Measurements from ENCODE around the gene PLA2G4E.

The PLA2G4E gene

DNA sequence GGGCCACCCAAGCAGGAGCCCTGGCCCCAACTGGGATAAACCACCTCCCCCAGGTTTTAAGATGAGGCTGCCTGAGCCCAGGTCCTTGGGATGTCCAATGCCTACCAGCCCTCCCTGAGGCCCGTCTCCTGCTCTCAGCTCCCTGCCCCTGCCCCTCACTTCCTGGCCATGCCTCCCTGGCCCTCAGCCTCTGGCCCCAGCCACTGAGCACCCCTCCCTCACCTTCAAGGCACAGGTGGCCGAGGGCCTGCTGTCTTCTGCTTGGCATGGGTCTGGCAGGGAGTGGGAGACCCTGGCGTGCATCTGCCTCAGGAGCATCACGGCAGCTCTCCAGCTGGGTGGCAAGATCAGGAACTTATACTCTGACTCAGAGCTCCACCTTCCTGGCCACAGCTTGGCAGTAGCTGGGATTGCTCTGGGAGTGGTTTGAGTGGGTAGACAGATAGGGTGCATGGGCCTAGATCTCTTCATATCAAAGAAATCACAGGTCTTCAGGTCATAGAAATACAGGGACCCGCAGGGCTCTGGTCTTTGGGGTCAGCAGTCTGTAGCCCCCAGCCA lies at the start of gene PLA2G4E:
Gene PLA2G4E (minus strand): TSS at position 330 of the 561 bp plus-strand sequence. CDS start 12 bp downstream, at position 318.
- DNase-seq (ENCODE audit: low read depth in 2 of 2) = no peak

DNA sequence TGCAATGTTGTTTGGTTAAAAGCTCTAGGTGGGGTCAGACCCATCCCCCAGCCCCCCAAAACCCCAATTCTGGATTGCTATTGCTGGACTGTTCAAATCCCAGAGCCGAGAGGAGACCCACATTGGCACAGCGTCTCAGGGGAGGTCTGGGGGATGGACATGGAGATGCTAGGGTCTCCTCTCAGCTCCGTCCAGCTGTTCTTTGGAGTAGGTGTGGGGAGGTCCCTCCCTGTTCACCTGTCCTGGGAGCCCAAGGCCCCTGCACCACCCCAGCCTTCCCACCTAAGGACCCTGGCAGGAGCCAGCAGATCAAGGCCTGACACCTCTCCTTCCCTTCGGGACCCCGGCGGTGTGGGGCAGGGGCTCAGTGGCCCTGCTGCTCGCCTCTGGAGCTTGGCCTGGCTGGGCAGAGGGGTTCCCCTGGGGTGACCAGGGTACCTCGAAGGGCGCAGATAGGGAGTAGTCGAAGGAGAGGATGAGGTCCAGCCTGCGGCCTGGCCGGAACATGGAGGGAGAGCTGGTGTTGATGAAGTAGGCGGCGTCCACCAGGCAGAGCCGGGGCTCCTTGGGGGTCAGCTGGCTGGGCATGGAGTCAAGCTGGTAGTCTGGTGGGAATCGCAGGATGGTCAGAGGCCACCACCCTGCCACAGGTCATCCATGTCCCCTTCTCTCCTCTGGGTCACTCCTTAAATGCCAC lies 49.6 kb upstream of the PLA2G4E start:
- no peak for DNase-seq (ENCODE audit: low read depth in 2 of 2)

DNA sequence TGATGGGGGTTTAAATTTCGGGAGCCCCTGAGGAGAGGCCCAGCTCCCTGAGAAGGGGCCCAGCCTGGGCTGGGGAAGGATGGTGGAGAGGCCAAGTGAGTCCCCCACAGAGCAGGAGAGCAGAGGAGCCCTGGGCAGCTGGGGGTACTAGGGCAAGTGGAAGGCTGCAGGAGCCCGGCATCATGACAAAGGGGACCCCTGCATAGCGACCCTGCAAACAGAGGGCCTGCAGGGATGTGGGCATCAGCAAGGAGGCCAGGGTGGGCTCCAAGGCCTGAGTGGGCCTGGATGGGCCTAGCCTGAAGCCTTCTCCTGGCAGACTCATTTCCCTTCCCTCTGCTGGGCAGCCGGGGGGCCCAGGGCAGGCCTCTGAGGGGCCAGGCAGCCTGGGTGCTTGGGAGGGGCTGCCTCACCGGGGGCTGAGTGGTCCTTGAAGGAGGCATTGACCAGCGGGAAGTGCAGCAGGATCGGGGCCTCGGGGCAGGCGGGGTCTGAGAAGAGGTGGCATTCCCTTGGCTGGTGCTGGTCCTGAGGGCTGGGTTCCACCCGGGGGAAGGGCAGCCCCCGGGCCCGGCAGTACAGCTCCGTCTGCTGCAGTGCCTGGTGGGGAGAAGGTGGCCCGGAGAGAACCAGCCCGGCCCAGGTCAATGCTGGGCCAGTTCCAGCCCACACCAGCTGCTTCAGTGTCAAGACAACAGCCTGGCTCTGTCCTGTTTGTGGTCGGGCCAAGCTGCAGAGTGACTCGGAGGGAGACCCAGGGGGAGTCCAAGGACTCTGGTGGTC lies 48.8 kb upstream of the PLA2G4E start:
- DNase-seq (ENCODE audit: low read depth in 2 of 2) = no peak

- no peak for DNase-seq (ENCODE audit: low read depth in 2 of 2)
Measured at GRCh38 chr15:42069025-42069424, 48.2 kb upstream of the PLA2G4E start.

DNA sequence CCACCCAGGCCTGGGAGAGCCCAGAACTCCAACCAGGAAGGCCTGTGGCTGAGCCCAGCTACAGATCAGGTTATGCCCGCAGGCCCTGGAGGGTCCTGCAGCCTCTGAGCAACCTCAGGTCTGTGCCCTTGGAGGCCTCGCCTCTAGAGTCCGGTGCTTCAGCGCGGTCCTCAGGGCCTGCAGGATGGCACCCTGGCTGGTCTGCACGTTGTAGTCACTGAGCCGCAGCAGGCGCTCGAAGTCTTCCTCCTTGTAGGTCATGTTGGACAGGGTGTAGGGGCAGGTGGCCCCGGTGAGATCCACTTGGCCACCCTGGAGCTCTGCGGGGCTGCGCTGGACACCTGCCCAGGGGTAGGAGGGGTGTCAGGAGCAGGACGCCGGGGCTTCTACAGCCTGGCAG lies 47.8 kb upstream of the PLA2G4E start:
- DNase-seq (ENCODE audit: low read depth in 2 of 2) = no peak

DNA sequence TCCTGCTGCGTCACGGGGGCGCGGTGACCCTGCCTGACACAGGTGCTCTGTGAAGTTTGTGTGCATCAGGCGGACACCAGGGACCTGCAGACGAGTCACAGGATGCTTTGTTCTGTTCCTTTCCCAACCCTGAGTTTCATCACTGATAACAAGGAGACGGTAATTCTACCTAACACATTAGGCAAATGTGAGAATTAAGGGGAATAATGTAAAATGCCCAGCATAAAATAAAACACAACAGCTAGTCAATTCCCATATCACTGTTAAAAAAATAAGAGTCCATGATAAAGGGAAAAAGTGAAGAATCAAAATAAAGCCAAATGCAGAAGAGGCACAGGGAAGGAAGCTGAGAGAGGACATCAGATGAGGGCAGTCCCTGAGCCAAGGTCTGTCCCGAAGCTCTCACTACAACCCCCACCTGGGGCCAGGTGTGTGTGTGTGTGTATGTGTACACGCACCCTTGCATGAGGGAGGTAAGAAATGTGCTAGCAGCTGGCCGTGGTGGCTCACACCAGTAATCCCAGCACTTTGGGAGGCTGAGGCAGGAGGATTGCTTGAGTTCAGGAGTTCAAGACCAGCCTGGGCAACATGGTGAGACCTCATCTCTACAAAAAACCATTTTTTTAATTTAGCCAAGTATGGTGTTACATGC lies 46.0 kb upstream of the PLA2G4E start:
- DNase-seq (ENCODE audit: low read depth in 2 of 2) = no peak

GRCh38 chr15:42065468-42065867 lies 44.6 kb upstream of the PLA2G4E start:
- no peak for DNase-seq (ENCODE audit: low read depth in 2 of 2)

DNA sequence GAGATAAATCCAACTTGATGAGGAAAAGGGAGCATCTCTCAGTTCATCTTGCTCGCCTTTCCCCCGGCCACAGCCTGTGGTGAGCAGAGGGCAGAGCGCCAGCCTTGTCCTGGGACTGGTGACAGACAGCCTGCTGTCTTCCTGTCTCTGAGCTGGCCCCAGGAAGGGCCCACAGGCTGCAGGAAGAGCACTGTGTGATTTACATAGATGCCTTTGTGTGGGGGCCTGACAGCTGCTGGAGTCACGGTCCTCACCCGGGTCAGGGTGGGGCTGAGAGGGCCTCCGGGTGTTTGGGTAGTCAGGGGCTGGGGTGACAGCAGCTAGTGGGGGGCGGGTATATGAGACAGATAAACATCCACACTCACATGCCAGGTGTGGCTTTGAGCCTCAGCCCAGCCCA lies 44.2 kb upstream of the PLA2G4E start:
- no peak for DNase-seq (ENCODE audit: low read depth in 2 of 2)

DNA sequence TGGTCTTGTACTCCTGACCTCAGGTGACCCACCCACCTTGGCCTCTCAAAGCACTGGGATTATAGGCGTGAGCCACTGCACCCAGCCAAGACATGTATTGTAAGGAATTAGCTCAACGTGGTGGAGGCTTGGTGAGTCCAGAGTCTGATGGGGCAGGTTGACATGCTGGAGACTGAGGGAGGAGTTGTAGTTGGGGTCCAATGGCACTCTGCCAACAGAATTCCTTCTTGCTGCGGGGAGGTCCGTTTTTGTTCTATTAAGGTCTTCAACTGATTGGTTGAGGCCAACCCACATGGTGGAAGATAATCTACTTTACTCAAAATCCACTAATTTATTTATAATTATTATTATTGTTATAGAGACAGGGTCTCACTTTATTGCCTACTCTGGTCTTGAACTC lies 43.4 kb upstream of the PLA2G4E start:
- DNase-seq (ENCODE audit: low read depth in 2 of 2) = no peak

GRCh38 chr15:42063122-42063848 lies 42.4 kb upstream of the PLA2G4E start:
- DNase-seq (ENCODE audit: low read depth in 2 of 2) = no peak

DNA sequence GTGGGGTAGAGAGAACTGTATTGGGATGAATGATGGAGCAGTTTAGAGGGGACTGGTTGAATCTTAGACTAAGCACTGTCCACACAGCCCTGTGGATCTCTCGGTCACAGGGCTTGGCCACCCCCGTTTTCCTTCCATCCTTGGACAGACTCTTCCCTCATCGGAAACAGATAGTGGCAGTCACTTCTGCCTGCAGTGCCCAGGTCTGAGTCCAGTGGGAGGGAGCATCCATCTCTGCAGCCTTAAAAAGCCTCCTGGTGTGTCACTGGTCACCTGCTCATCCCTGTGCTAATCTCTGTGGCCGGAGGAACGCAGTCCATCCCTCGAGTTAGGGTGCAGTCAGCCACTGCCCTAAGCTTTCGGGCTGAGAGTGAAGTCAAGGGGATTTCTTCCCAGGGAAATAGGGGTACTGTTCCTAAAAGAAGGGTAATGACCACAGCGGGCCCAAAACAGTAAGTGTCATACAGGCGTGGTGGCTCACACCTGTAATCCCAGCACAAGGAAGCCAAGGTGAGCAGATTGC lies 41.5 kb upstream of the PLA2G4E start:
- DNase-seq (ENCODE audit: low read depth in 2 of 2) = no peak

GRCh38 chr15:42060797-42061196 lies 40.0 kb upstream of the PLA2G4E start:
- no peak for DNase-seq (ENCODE audit: low read depth in 2 of 2)

- no peak for DNase-seq (ENCODE audit: low read depth in 2 of 2)
Measured at GRCh38 chr15:42060477-42060763, 39.6 kb upstream of the PLA2G4E start.

DNA sequence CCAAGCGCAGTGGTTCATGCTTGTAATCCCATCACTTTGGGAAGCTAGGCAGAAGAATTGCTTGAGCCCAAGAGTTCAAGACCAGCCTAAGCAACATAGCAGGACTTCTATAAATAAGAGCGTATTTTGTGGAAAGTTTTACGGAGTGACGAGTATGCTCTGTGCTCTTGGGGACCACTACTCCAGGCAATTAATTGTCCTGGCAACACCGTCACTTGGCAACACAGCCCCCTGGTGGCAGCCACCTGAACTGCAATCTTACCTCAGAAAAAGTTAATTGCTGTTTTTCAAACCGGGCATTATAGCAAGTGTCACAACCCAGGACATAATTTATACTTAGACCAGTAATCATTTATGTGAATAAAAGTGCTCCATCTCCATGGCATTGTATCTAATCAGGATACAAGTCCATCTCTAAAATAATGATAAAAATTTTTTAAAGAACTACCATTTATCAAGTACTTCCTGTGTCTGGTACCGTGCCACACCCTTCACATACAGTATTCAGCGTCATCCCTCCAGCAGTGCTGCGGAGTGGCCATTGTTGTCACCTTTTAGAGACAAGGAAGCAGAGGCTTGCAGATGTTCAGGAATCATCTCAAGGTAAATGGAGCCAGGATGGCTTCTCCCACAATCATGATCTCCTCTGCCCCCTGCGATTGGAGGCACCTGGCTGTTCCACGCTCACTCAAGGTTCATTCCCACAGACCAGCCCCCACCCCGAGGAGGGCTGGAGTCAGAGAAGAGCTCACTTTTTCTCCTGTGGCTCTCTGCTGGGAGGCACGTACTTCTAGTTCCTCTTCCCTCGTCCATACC lies 39.0 kb upstream of the PLA2G4E start:
- no peak for DNase-seq (ENCODE audit: low read depth in 2 of 2)

GRCh38 chr15:42058791-42059190 lies 37.9 kb upstream of the PLA2G4E start:
- DNase-seq (ENCODE audit: low read depth in 2 of 2) = no peak

GRCh38 chr15:42057799-42058646 lies 37.2 kb upstream of the PLA2G4E start:
- no peak for DNase-seq (ENCODE audit: low read depth in 2 of 2)

GRCh38 chr15:42056934-42057798 lies 36.3 kb upstream of the PLA2G4E start:
- peak; percentile 12 to 13 for DNase-seq (ENCODE audit: low read depth in 2 of 2)

- no peak for DNase-seq (ENCODE audit: low read depth in 2 of 2)
Measured at GRCh38 chr15:42053914-42054313, 33.1 kb upstream of the PLA2G4E start.

- no peak for DNase-seq (ENCODE audit: low read depth in 2 of 2)
Measured at GRCh38 chr15:42053010-42053409, 32.2 kb upstream of the PLA2G4E start.

Data from fibroblast of skin of left biceps (primary cell).